Fibroblast of peridontal ligament (primary cell): ENCODE results near the gene GADD45A.
"Not testable (repeated sequence)": the region's sequence is repeated elsewhere in the genome, so short reads cannot be mapped to it uniquely, and the experiment has no call there.

Experiments used
- DNase-seq: peaks from one replicate; pipeline ENCODE4 v3.0.0-alpha.2; 2010; ENCODE audit errors: extremely low read depth

GADD45A gene

GRCh38 chr1:67719329-67720196 lies 34.6 kb downstream of the GADD45A start:
- DNase-seq = no peak

GRCh38 chr1:67721112-67721511 lies 36.1 kb downstream of the GADD45A start:
- DNase-seq = no peak

GRCh38 chr1:67721650-67722291 lies 36.8 kb downstream of the GADD45A start:
- DNase-seq = no peak

GRCh38 chr1:67722292-67722944 lies 37.4 kb downstream of the GADD45A start:
- peak; percentile 24 for DNase-seq

- no peak for DNase-seq
Measured at GRCh38 chr1:67723126-67723525, 38.1 kb downstream of the GADD45A start.

- no peak for DNase-seq
Measured at GRCh38 chr1:67723620-67724019, 38.6 kb downstream of the GADD45A start.

GRCh38 chr1:67724928-67725560 lies 40.0 kb downstream of the GADD45A start:
- peak; percentile 93 for DNase-seq

GRCh38 chr1:67726224-67726623 lies 41.2 kb downstream of the GADD45A start:
- peak; percentile 32 for DNase-seq

GRCh38 chr1:67729872-67730271 lies 44.9 kb downstream of the GADD45A start:
- DNase-seq = no peak

GRCh38 chr1:67730312-67730711 lies 45.3 kb downstream of the GADD45A start:
- DNase-seq = not testable (repeated sequence)

GRCh38 chr1:67731322-67731721 lies 46.3 kb downstream of the GADD45A start:
- no peak for DNase-seq

- DNase-seq = peak; percentile 88
Measured at GRCh38 chr1:67732750-67733151, 47.8 kb downstream of the GADD45A start.

GRCh38 chr1:67733681-67734322 lies 48.8 kb downstream of the GADD45A start:
- no peak for DNase-seq

GRCh38 chr1:67734323-67734690 lies 49.3 kb downstream of the GADD45A start:
- DNase-seq = no peak

- no peak for DNase-seq
Measured at GRCh38 chr1:67735206-67735605, 50.2 kb downstream of the GADD45A start.

GRCh38 chr1:67735806-67736627 lies 51.0 kb downstream of the GADD45A start:
- peak; percentile 85 for DNase-seq

- no peak for DNase-seq
Measured at GRCh38 chr1:67736750-67737149, 51.7 kb downstream of the GADD45A start.

GRCh38 chr1:67737875-67738274 lies 52.9 kb downstream of the GADD45A start:
- DNase-seq = no peak
